CD4-positive, alpha-beta T cell treated with Interleukin-15 for 1 hour (primary cell): ENCODE results near the gene KLHL7.
"Not testable (repeated sequence)": the region's sequence is repeated elsewhere in the genome, so short reads cannot be mapped to it uniquely, and the experiment has no call there.

Experiments used
- DNase-seq: peaks from one replicate; pipeline ENCODE4 v3.0.0-alpha.2; 2020

KLHL7 gene

DNA sequence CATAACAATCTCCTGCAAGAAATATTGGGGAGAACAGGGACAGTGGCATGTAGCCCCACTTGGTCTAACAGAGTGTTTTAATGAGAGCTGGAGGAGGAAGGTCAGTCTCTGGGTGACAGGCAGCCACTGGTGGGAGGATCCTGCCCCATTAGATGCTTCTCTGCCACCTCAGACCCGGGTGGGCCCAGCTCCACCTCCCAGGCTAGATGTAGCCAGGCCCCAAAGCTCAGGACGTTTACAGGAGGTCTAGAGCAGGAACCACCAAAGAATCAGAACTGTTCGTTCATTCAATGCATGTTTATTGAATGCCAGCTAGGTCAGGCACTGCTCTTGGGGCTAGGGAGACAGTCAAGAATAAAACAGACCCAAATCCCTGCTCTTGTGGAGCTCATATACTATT, 112.6 kb downstream of the KLHL7 start:
- DNase-seq, result no peak

DNA sequence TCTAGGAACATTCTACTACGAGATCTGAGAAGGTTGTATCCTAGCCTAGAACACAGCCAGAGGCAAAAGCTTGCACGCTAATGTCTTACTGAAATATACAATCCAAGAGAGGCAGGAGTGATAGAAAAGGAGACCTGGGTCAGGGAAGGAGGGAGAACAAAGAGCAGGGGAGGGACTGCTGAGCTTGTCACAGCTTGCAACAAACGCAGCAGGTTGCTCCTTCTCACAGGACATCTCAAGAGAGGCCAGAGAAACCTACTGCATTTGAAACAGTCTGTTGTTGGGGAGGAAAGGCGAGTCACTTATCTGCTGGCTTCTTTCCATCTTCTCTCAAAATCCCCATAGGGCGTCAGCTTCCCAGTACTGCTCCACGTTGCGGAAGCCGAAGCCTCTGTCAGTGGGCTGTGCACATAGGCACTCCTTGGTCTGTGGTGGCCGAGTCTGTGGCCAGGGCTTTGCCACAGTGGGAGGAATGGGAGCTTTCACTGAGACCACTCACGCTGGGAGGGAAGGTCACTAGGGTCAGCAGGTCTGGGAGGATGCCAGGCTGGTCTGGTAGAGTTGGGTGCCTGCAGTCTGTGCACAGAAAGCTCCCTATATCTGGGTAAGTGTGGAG, 115.2 kb downstream of the KLHL7 start:
- no peak for DNase-seq

GRCh38 chr7:23222439-23223030, 117.0 kb downstream of the KLHL7 start:
- no peak for DNase-seq

DNA sequence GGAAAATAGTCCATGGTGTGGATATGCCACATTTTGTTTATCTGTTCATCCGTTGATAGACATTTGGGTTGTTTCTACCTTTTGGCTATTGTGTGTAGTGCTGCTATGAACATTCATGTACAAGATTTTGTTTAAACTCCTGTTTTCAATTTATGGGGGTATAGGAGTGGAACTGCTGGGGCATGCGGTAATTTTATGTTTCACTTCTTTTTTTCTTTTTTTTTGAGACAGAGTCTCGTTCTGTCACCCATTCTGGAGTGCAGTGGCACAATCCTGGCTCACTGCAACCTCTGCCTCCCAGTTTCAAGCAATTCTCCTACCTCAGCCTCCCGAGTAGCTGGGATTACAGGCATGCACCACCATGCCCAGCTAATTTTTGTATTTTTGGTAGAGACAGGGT, 118.8 kb downstream of the KLHL7 start:
- DNase-seq, result not testable (repeated sequence)

DNA sequence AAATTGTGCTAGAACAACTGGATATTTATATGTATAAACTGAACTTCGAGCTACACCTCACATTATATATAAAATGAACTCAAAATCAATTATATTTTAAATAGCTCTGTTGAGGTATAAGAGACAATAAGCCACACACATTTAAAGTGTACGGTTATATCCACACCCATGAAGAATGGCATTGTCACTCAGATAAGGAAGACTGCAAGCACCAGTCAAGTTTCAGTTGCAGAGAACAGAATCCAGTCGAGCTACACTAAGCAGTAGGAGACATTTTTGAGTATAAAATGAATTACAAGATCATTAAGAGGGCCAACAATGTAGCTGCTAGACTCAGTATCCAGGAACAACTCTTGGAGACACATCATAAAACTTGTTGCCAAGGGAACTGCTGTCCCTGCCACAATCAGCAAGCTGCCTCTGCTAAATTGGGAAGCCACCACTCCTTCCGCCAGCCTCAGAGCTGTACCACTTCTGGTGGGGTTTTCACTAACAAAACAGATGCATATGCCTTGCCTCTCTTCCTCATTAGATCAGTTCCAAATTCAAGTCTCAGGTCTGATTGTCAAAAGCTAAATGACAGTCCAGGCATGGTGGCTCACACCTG, 121.4 kb downstream of the KLHL7 start:
- no peak for DNase-seq
